SK-N-SH treated with all-trans-retinoic acid at 6 μM for 48 hours (cell line): ENCODE data around the gene HGD.

Experiments
- ATAC-seq: fragments of 200-7000 bp; cut with Tn5 transposase; 3 replicates; pipeline ENCODE4 v1.9.1; 2020; ENCODE audit warnings: mild to moderate bottlenecking, moderate library complexity
- ARNTL ChIP-seq: fragments of 450-650 bp; formaldehyde crosslinking; IDR thresholded peaks from 2 replicates; pipeline ENCODE4 v1.5.0; 2020; ENCODE audit warnings: low read depth, mild to moderate bottlenecking, moderate library complexity, borderline replicate concordance
- BACH2 ChIP-seq: fragments of 250-450 bp; sonication (Bioruptor Pico); IDR thresholded peaks from 2 replicates; pipeline ENCODE4 v1.9.0; 2021; ENCODE audit warnings: mild to moderate bottlenecking, borderline replicate concordance
- CREB5 ChIP-seq: fragments of 250-450 bp; sonication (Bioruptor Pico); IDR thresholded peaks from 2 replicates; pipeline ENCODE4 v1.5.1; 2020; ENCODE audit warnings: low read depth, mild to moderate bottlenecking, moderate library complexity
- ESRRG ChIP-seq: fragments of 250-450 bp; sonication (Bioruptor Pico); IDR thresholded peaks from 2 replicates; pipeline ENCODE4 v1.6.1; 2021; ENCODE audit warnings: mild to moderate bottlenecking
- GLIS3 ChIP-seq: fragments of 250-450 bp; sonication (Bioruptor Pico); IDR thresholded peaks from 2 replicates; pipeline ENCODE4 v1.5.0; 2020; ENCODE audit warnings: mild to moderate bottlenecking, moderate library complexity
- ISL1 ChIP-seq: fragments of 250-450 bp; sonication (Bioruptor Pico); IDR thresholded peaks from 2 replicates; pipeline ENCODE4 v2.1.2; 2022; ENCODE audit warnings: mild to moderate bottlenecking, moderate library complexity
- OSR1 ChIP-seq: fragments of 250-450 bp; sonication (Bioruptor Pico); IDR thresholded peaks from 2 replicates; pipeline ENCODE4 v1.8.0; 2022; ENCODE audit warnings: moderate library complexity, mild to moderate bottlenecking, inconsistent platforms
- PPARA ChIP-seq: fragments of 250-450 bp; sonication (Bioruptor Pico); IDR thresholded peaks from 2 replicates; pipeline ENCODE4 v1.5.0; 2020; ENCODE audit warnings: mild to moderate bottlenecking, borderline replicate concordance
- RARB ChIP-seq: fragments of 250-450 bp; sonication (Bioruptor Pico); IDR thresholded peaks from 2 replicates; pipeline ENCODE4 v1.8.0; 2021; ENCODE audit warnings: mild to moderate bottlenecking, moderate library complexity
- SNAI2 ChIP-seq: fragments of 250-450 bp; sonication (Bioruptor Pico); IDR thresholded peaks from 2 replicates; pipeline ENCODE4 v1.5.0; 2020; ENCODE audit warnings: mild to moderate bottlenecking, moderate library complexity
- TCF4 ChIP-seq: fragments of 250-450 bp; sonication (Bioruptor Pico); IDR thresholded peaks from 2 replicates; pipeline ENCODE4 v1.8.0; 2021; ENCODE audit warnings: mild to moderate bottlenecking, moderate library complexity, borderline replicate concordance
- TOX ChIP-seq: fragments of 250-450 bp; sonication (Bioruptor Pico); IDR thresholded peaks from 2 replicates; pipeline ENCODE4 v1.8.0; 2021; ENCODE audit warnings: mild to moderate bottlenecking, moderate library complexity, borderline replicate concordance
- ZC3H10 ChIP-seq: fragments of 250-450 bp; sonication (Bioruptor Pico); IDR thresholded peaks from 2 replicates; pipeline ENCODE4 v1.5.1; 2021; ENCODE audit warnings: mild to moderate bottlenecking, moderate library complexity
- ZFP30 ChIP-seq: fragments of 450-650 bp; formaldehyde crosslinking; IDR thresholded peaks from 2 replicates; pipeline ENCODE4 v1.5.0; 2022; ENCODE audit warnings: mild to moderate bottlenecking, moderate library complexity
- ZNF565 ChIP-seq: fragments of 450-650 bp; formaldehyde crosslinking; conservative IDR thresholded peaks from 2 replicates; pipeline ENCODE4 v1.5.0; 2020; ENCODE audit warnings: low read depth, mild to moderate bottlenecking, moderate library complexity
- ZNF70 ChIP-seq: fragments of 450-650 bp; formaldehyde crosslinking; IDR thresholded peaks from 2 replicates; pipeline ENCODE4 v1.5.0; 2020; ENCODE audit warnings: mild to moderate bottlenecking, moderate library complexity
- ZNF8 ChIP-seq: fragments of 450-650 bp; formaldehyde crosslinking; IDR thresholded peaks from 2 replicates; pipeline ENCODE4 v1.5.0; 2020; ENCODE audit warnings: mild to moderate bottlenecking, moderate library complexity
- TF ChIP-seq, protein P1 (sequence below): fragments of 250-450 bp; sonication (Bioruptor Pico); IDR thresholded peaks from 2 replicates; pipeline ENCODE4 v1.5.1; 2021; ENCODE audit warnings: mild to moderate bottlenecking, moderate library complexity
- TF ChIP-seq, protein P2 (sequence below): fragments of 250-450 bp; sonication (Bioruptor Pico); IDR thresholded peaks from 2 replicates; pipeline ENCODE4 v1.8.0; 2021; ENCODE audit warnings: low read depth, mild to moderate bottlenecking, moderate library complexity, borderline replicate concordance
- TF ChIP-seq, protein P3 (sequence below): fragments of 250-450 bp; sonication (Bioruptor Pico); IDR thresholded peaks from 2 replicates; pipeline ENCODE4 v1.5.0; 2020; ENCODE audit warnings: mild to moderate bottlenecking, moderate library complexity

Gene HGD

GRCh38 chr3:120659834-120660233, 22.2 kb downstream of the HGD start (continued):
- TF ChIP-seq, protein P1, sequence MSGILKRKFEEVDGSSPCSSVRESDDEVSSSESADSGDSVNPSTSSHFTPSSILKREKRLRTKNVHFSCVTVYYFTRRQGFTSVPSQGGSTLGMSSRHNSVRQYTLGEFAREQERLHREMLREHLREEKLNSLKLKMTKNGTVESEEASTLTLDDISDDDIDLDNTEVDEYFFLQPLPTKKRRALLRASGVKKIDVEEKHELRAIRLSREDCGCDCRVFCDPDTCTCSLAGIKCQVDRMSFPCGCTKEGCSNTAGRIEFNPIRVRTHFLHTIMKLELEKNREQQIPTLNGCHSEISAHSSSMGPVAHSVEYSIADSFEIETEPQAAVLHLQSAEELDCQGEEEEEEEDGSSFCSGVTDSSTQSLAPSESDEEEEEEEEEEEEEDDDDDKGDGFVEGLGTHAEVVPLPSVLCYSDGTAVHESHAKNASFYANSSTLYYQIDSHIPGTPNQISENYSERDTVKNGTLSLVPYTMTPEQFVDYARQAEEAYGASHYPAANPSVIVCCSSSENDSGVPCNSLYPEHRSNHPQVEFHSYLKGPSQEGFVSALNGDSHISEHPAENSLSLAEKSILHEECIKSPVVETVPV (CRISPR knock-in tag): no peak
- TF ChIP-seq GLIS3 (CRISPR knock-in tag) (no peak), CREB5 (no peak)
- TF ChIP-seq, all 23 proteins: peak for 0

DNA sequence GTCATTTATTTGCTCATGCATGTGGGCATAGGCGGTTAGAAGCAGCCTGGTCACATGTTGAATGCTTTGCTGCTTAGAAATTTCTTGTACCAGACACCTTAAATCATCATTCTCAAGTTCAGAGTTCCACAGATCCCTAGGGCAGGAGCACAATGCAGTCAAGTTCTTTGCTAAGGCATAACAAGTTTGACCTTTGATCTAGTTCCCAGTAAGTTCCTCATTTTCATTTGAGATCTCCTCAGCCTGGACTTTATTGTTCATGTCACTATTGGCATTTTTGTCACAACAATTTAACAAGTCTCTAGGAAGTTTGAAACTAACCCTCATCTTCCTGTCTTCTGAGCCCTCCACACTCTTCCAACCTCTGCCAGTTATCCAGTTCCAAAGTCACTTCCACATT, 22.8 kb downstream of the HGD start:
- no peak for ATAC-seq
- TF ChIP-seq ZC3H10 (CRISPR knock-in tag) (no peak), PPARA (CRISPR knock-in tag) (no peak), GLIS3 (CRISPR knock-in tag) (no peak), CREB5 (no peak), RARB (CRISPR knock-in tag) (no peak), TCF4 (no peak)
- TF ChIP-seq, protein P2, sequence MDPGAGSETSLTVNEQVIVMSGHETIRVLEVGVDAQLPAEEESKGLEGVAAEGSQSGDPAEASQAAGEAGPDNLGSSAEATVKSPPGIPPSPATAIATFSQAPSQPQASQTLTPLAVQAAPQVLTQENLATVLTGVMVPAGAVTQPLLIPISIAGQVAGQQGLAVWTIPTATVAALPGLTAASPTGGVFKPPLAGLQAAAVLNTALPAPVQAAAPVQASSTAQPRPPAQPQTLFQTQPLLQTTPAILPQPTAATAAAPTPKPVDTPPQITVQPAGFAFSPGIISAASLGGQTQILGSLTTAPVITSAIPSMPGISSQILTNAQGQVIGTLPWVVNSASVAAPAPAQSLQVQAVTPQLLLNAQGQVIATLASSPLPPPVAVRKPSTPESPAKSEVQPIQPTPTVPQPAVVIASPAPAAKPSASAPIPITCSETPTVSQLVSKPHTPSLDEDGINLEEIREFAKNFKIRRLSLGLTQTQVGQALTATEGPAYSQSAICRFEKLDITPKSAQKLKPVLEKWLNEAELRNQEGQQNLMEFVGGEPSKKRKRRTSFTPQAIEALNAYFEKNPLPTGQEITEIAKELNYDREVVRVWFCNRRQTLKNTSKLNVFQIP (CRISPR knock-in tag): no peak

DNA sequence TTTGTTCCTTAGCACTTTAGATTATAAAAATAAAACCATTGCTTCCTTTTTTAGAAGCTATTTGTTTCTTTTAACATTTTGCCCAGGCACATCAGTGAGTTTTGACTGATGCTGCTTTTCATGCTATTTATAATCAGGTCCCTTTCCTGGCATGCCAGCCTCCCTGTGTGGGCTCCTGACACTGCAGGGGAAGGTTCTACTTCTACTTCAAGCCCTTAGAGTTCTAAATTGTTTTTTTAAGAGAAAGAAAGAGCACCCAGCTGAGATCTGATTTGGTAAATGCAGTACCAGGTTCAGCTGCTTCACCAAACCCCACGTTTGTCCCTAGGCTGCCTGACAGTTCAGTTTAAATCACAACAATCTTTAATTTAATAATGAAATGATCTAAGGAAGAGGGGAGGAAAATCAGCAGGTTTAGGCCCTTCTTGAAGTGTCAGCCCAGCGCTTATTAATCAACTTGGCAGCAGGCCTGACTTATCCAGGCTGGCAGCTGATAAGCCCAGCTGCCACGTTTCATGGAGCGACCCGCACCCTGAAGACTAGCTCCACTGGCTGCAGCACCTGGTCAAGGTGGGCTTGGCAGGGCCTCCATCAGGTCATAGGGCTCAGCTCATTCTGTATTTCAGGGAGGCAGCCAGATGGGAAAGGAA, 29.0 kb downstream of the HGD start:
- no peak for TF ChIP-seq CREB5
- no peak for TF ChIP-seq ESRRG (CRISPR knock-in tag)
- no peak for TF ChIP-seq GLIS3 (CRISPR knock-in tag)
- TF ChIP-seq RARB (CRISPR knock-in tag): no peak
- TF ChIP-seq, protein P1 (CRISPR knock-in tag): no peak
- no peak for TF ChIP-seq PPARA (CRISPR knock-in tag)
- no peak for TF ChIP-seq BACH2
- no peak for TF ChIP-seq ARNTL
- TF ChIP-seq SNAI2: no peak
- TF ChIP-seq ZC3H10 (CRISPR knock-in tag): no peak
- TF ChIP-seq OSR1 (CRISPR knock-in tag): no peak
- TF ChIP-seq, protein P2 (CRISPR knock-in tag): no peak
- TF ChIP-seq ZNF70 (CRISPR knock-in tag): no peak
- TF ChIP-seq, protein P3, sequence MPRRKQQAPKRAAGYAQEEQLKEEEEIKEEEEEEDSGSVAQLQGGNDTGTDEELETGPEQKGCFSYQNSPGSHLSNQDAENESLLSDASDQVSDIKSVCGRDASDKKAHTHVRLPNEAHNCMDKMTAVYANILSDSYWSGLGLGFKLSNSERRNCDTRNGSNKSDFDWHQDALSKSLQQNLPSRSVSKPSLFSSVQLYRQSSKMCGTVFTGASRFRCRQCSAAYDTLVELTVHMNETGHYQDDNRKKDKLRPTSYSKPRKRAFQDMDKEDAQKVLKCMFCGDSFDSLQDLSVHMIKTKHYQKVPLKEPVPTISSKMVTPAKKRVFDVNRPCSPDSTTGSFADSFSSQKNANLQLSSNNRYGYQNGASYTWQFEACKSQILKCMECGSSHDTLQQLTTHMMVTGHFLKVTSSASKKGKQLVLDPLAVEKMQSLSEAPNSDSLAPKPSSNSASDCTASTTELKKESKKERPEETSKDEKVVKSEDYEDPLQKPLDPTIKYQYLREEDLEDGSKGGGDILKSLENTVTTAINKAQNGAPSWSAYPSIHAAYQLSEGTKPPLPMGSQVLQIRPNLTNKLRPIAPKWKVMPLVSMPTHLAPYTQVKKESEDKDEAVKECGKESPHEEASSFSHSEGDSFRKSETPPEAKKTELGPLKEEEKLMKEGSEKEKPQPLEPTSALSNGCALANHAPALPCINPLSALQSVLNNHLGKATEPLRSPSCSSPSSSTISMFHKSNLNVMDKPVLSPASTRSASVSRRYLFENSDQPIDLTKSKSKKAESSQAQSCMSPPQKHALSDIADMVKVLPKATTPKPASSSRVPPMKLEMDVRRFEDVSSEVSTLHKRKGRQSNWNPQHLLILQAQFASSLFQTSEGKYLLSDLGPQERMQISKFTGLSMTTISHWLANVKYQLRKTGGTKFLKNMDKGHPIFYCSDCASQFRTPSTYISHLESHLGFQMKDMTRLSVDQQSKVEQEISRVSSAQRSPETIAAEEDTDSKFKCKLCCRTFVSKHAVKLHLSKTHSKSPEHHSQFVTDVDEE (CRISPR knock-in tag): no peak
- no peak for TF ChIP-seq TCF4
- no peak for TF ChIP-seq ZNF8 (CRISPR knock-in tag)
- no peak for TF ChIP-seq ISL1 (CRISPR knock-in tag)
- no peak for TF ChIP-seq ZFP30 (CRISPR knock-in tag)
- no peak for TF ChIP-seq ZNF565 (CRISPR knock-in tag)
- TF ChIP-seq TOX (CRISPR knock-in tag): no peak
- ATAC-seq: no peak
